Muscle layer of duodenum (tissue), 2 donors: ENCODE data around the gene MVK.
A peak's percentile ranks its signal among the peaks of the same experiment; 100 is the strongest.

Source experiments
- H3K27ac ChIP-seq: one replicate; pipeline ENCODE4 v1.7.0; 2013; ENCODE audit warnings: mild to moderate bottlenecking, low read length
- H3K27me3 ChIP-seq: one replicate; pipeline ENCODE4 v1.7.0; 2013; ENCODE audit warnings: low read depth, mild to moderate bottlenecking, control low read depth, low read length
- H3K36me3 ChIP-seq, 2 donors: one replicate each; pipeline ENCODE4 v1.7.0; 2013; ENCODE audit warnings: low read length in 2 of 2, control low read depth in 1 of 2, mild to moderate bottlenecking in 1 of 2; ENCODE audit not compliant: insufficient read depth in 2 of 2, control insufficient read depth in 1 of 2
- H3K4me1 ChIP-seq, 2 donors: one replicate each; pipeline ENCODE4 v1.7.0; 2013; ENCODE audit warnings: low read length in 2 of 2, mild to moderate bottlenecking in 2 of 2, control low read depth in 1 of 2, moderate library complexity in 1 of 2; ENCODE audit not compliant: insufficient read depth in 2 of 2, control insufficient read depth in 1 of 2
- H3K4me3 ChIP-seq, 2 donors: one replicate each; pipeline ENCODE4 v1.7.0; 2013; ENCODE audit warnings: low read length in 2 of 2, low read depth in 1 of 2, mild to moderate bottlenecking in 1 of 2
- H3K9me3 ChIP-seq, 2 donors: one replicate each; pipeline ENCODE4 v1.7.0; 2013; ENCODE audit warnings: low read length in 2 of 2, control low read depth in 1 of 2, mild to moderate bottlenecking in 1 of 2; ENCODE audit not compliant: control insufficient read depth in 1 of 2
- donor health status: healthy.

Gene MVK

GRCh38 chr12:109573029-109573913 is at the start of gene MVK, which contains the start of gene MMAB:
Gene MVK, plus strand, starts transcription at chr12:109573794. Its CDS starts 1,029 bp downstream, at chr12:109574823.
Gene MMAB, minus strand, starts transcription at chr12:109573504. Its CDS starts 24 bp downstream, at chr12:109573480.
- Histone ChIP-seq H3K4me1 (peaks cover 6 to 11% of the 10 kb centered on the region in 2 donors), H3K27ac (peak within 1 kb of the TSS; percentile 49), H3K27me3 (no peaks in the 10 kb centered on the region), H3K36me3 (peaks cover 14 to 25% of the 10 kb centered on the region in 2 donors), H3K4me3 (peak within 1 kb of the TSS; percentile 86 to 91), H3K9me3 (no peaks in the 10 kb centered on the region)

DNA sequence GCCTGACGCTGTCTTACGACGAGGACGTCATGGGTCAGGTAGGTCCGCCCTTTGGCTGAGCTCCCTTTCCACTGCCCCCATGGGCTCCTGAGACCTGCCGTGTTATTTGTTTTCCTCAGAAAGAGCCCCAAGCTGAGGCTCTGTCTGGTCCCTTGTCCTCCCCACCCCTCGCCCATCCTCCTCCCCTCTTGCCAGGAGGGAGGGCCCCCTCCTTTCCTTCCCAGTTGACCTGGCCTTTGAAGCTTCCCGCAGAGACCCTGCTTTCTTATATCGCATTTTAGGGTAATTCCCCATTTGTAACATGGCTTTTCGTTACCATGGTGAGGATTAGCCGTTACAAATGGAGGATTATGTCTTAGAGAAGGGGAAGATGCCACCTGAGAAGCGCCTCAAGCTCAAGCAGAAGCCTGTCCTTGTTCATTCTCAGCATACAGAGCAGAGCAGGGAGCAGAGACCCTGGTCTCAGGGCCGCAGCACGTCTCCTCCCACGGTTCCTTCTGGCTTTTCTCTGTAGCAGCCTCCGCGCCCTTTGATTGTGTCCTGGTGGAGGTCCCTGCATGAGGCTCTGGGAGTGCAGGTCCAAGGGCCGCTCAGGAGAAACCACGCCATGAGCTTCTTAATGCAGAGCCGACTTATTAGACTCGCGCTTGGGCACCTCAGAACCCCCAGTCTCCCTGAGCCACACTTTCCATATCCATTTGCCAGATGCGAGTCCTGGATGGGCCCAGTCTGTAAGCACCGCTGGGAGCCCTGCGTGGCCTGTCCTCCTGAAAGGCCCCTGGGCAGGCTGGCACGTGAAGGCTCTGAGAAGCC is 48.9 kb upstream of the MVK start:
- H3K27me3 ChIP-seq: no peaks in the 10 kb centered on the region
- no peak overlapping the region for H3K4me3 ChIP-seq
- no peaks in the 10 kb centered on the region for H3K9me3 ChIP-seq
- H3K27ac ChIP-seq: no peak overlapping the region
- peaks cover 0 to 10% of the 10 kb centered on the region in 2 donors for H3K4me1 ChIP-seq
- peaks cover 57 to 73% of the 10 kb centered on the region in 2 donors for H3K36me3 ChIP-seq

DNA sequence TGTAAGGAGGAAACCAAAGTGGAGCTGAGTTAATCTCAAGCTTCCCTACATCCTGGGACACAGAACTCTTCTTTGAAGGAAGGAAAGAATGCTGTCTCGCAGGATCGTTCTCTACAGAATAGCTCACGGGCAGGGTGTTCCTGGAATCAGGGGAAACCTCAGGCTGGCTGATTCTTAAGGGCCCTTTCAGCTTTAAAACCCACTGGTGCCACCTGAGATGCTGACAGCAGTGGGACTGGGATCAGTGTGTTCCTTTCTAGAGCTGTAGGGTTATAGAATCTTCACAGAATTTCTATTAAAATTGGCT is 48.4 kb upstream of the MVK start:
- Histone ChIP-seq H3K4me1 (peaks cover 0 to 13% of the 10 kb centered on the region in 2 donors), H3K27ac (no peak overlapping the region), H3K9me3 (no peaks in the 10 kb centered on the region), H3K36me3 (peaks cover 52 to 73% of the 10 kb centered on the region in 2 donors), H3K27me3 (no peaks in the 10 kb centered on the region), H3K4me3 (no peak overlapping the region)

DNA sequence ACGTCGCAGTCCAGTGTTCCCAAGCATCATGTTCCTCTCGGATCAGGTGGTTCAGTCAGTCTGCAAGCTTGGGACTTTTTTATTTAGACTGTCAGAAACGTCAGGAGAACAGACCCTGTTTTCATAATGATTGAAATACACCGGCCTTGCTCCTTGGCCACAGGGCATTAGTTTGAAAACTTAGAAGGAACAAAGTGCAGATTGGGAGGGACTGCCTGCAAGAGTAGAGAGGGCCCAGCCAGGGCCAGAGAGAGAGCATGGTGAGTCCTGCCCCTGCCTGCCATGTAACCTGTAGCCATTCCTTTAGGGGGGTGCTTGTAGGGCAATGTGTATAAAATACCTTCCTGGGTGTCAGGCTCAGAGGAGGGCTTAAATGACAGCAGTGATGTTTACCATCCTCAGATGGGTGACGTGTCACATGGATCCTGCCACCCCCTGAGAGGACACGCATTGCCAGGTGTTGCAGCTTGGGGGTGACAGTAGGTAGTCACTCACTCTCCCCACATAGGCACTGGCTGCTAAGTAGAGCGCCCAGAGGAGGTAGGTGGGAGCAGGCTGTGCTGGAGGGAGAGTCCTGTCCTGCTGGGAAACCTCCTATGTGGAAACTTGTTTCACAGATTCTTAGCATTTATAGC is 46.0 kb upstream of the MVK start:
- Histone ChIP-seq H3K36me3 (peaks cover 42 to 74% of the 10 kb centered on the region in 2 donors), H3K27ac (no peak overlapping the region)

GRCh38 chr12:109529691-109530640 is 43.6 kb upstream of the MVK start:
- H3K36me3 ChIP-seq: peaks cover 38 to 79% of the 10 kb centered on the region in 2 donors
- H3K27me3 ChIP-seq: no peaks in the 10 kb centered on the region
- no peak overlapping the region for H3K4me3 ChIP-seq
- peaks cover 0 to 9% of the 10 kb centered on the region in 2 donors for H3K4me1 ChIP-seq
- no peaks in the 10 kb centered on the region for H3K9me3 ChIP-seq
- no peak overlapping the region for H3K27ac ChIP-seq

More for the DNA sequence above, 46.0 kb upstream of the MVK start:
- Histone ChIP-seq H3K4me1 (peaks cover 0 to 19% of the 10 kb centered on the region in 2 donors), H3K9me3 (no peaks in the 10 kb centered on the region), H3K27me3 (no peaks in the 10 kb centered on the region), H3K4me3 (no peak overlapping the region)

DNA sequence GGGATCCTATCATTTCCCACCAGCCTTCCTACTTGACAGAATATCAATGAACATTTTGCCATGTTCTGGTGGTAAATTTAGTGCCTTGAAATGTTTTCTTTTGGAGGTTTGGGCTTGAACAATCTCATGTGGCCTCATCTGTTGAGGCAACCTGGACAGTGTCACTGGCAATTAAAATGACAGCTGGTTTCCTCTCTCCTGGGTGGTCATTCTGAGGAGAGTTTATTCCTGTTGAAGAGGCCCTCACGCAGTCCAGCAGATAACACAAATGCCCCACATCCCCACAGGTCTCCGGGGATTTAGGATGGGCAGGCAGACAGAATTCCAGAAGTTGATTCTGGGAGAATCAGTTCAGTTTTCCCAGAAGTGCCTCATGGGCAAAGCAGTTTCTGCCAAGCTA is 42.2 kb upstream of the MVK start:
- Histone ChIP-seq H3K4me3 (no peak overlapping the region), H3K9me3 (no peaks in the 10 kb centered on the region), H3K27me3 (no peaks in the 10 kb centered on the region), H3K36me3 (peaks cover 46 to 82% of the 10 kb centered on the region in 2 donors), H3K4me1 (peaks cover 0 to 9% of the 10 kb centered on the region in 2 donors), H3K27ac (no peak overlapping the region)

- no peak overlapping the region for H3K27ac ChIP-seq
- no peaks in the 10 kb centered on the region for H3K27me3 ChIP-seq
- H3K4me1 ChIP-seq: peaks cover 0 to 9% of the 10 kb centered on the region in 2 donors
- H3K9me3 ChIP-seq: no peaks in the 10 kb centered on the region
- H3K36me3 ChIP-seq: peaks cover 39 to 77% of the 10 kb centered on the region in 2 donors
- H3K4me3 ChIP-seq: no peak overlapping the region
Observed at GRCh38 chr12:109532721-109533486, 40.7 kb upstream of the MVK start.

DNA sequence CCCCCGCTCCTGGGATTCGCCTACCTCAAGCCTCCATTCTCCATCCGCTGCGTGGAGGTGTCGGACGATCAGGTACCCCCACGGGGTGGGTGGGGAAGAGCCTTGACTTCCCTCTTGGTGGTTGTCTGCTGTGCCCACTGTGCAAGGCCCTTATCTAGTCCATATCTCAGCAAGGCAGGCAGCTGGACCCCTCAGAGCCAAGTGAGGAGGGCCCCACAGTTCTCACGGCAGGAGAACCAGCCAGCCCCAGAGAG is 40.2 kb upstream of the MVK start:
- peaks cover 34 to 78% of the 10 kb centered on the region in 2 donors for H3K36me3 ChIP-seq
- no peaks in the 10 kb centered on the region for H3K27me3 ChIP-seq

DNA sequence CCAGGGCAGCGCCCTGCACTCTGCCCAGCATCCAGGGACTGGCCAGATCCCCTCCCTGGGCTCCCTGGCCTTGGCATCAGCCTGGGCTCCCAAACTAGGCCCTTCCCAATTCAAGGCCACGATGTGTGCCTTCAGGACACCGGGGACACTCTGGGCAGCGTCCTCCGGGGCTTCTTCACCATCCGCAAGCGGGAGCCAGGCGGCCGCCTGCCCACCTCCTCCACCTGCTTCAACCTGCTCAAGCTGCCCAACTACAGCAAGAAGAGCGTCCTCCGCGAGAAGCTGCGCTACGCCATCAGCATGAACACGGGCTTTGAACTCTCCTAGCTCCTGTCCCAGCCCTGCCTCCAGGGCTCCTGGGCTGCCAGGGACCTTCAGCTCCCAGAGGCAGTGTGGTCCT is 39.1 kb upstream of the MVK start:
- Histone ChIP-seq H3K27me3 (no peaks in the 10 kb centered on the region), H3K4me3 (no peak overlapping the region), H3K4me1 (peaks cover 0 to 9% of the 10 kb centered on the region in 2 donors), H3K27ac (no peak overlapping the region), H3K36me3 (peaks cover 33 to 79% of the 10 kb centered on the region in 2 donors), H3K9me3 (no peaks in the 10 kb centered on the region)

More for the DNA sequence above, 40.2 kb upstream of the MVK start:
- Histone ChIP-seq H3K27ac (no peak overlapping the region), H3K9me3 (no peaks in the 10 kb centered on the region), H3K4me1 (peaks cover 0 to 9% of the 10 kb centered on the region in 2 donors), H3K4me3 (no peak overlapping the region)
